ENCODE measurements around the gene ANO2.

- TF ChIP-seq CTCF (IDR thresholded peaks at IDR 0.05) (no peak), POLR2AphosphoS5 (IDR thresholded peaks at IDR 0.05) (no peak), POLR2A (IDR thresholded peaks at IDR 0.05) (no peak), EP300 (IDR thresholded peaks at IDR 0.05) (no peak)
Measured at GRCh38 chr12:5577211-5577612, 367.8 kb downstream of the ANO2 start.

Data from stomach (tissue), 4 donors.